ENCODE results near the gene DCLRE1A. TPM values are rescaled to one million over a fixed set of nuclear protein-coding genes. Genes with fewer than 3 reads are reported as not detected.
"Not testable (repeated sequence)": the region's sequence is repeated elsewhere in the genome, so short reads cannot be mapped to it uniquely, and the experiment has no call there.

DCLRE1A gene
- total RNA-seq, 3 donors from 2014 or later: 4.7 to 6.5 (median 5.1) TPM

GRCh38 chr10:113849140-113849803, 4.6 kb downstream of the DCLRE1A start:
- Histone ChIP-seq H3K4me3 (no peak overlapping the region), H3K9me3 (no peaks in the 10 kb centered on the region), H3K4me1 (ENCODE audit: low read depth) (peaks cover 3% of the 10 kb centered on the region), H3K36me3 (ENCODE audit: low read depth) (no peaks in the 10 kb centered on the region)
- TF ChIP-seq CTCF (IDR thresholded peaks at IDR 0.05): no peak
- intact Hi-C loops (cut with DNase I, micrococcal nuclease): no loop called here
- DNase-seq (no peak), ATAC-seq (no peak)

GRCh38 chr10:113846036-113846435, 7.8 kb downstream of the DCLRE1A start:
- no peak for TF ChIP-seq CTCF (IDR thresholded peaks at IDR 0.05)
- ATAC-seq (no peak), DNase-seq (no peak)
- H3K36me3 ChIP-seq (ENCODE audit: low read depth): no peaks in the 10 kb centered on the region
- no peak overlapping the region for H3K4me3 ChIP-seq
- H3K4me1 ChIP-seq (ENCODE audit: low read depth): no peaks in the 10 kb centered on the region
- intact Hi-C loops (cut with DNase I, micrococcal nuclease): no loop called here
- H3K9me3 ChIP-seq: no peaks in the 10 kb centered on the region

GRCh38 chr10:113843972-113844485, 9.9 kb downstream of the DCLRE1A start:
- Histone ChIP-seq H3K4me3 (no peak overlapping the region), H3K36me3 (ENCODE audit: low read depth) (no peaks in the 10 kb centered on the region), H3K9me3 (no peaks in the 10 kb centered on the region), H3K4me1 (ENCODE audit: low read depth) (no peaks in the 10 kb centered on the region)
- DNase-seq: no peak
- no peak for ATAC-seq
- TF ChIP-seq CTCF (IDR thresholded peaks at IDR 0.05): no peak
- intact Hi-C loops (cut with DNase I, micrococcal nuclease): no loop called here

- intact Hi-C loops (cut with DNase I, micrococcal nuclease): no loop called here
- Histone ChIP-seq H3K4me3 (no peak overlapping the region), H3K4me1 (ENCODE audit: low read depth) (no peaks in the 10 kb centered on the region), H3K36me3 (ENCODE audit: low read depth) (no peaks in the 10 kb centered on the region), H3K9me3 (no peaks in the 10 kb centered on the region)
- no peak for TF ChIP-seq CTCF (IDR thresholded peaks at IDR 0.05)
- DNase-seq: no peak
- no peak for ATAC-seq
Measured at GRCh38 chr10:113842171-113842570, 11.7 kb downstream of the DCLRE1A start.

GRCh38 chr10:113828567-113828966, 25.3 kb downstream of the DCLRE1A start:
- H3K36me3 ChIP-seq (ENCODE audit: low read depth); DNase-seq; intact Hi-C loops (cut with DNase I, micrococcal nuclease); H3K4me1 ChIP-seq (ENCODE audit: low read depth); ATAC-seq; H3K4me3 ChIP-seq; H3K9me3 ChIP-seq: not testable (repeated sequence)

GRCh38 chr10:113825791-113826190, 28.1 kb downstream of the DCLRE1A start:
- H3K9me3 ChIP-seq: no peaks in the 10 kb centered on the region
- TF ChIP-seq CTCF (IDR thresholded peaks at IDR 0.05): no peak
- no peaks in the 10 kb centered on the region for H3K36me3 ChIP-seq (ENCODE audit: low read depth)
- DNase-seq (no peak), ATAC-seq (no peak)
- H3K4me3 ChIP-seq: no peak overlapping the region
- intact Hi-C loops (cut with DNase I, micrococcal nuclease): no loop called here
- no peaks in the 10 kb centered on the region for H3K4me1 ChIP-seq (ENCODE audit: low read depth)

Measured in mucosa of descending colon (tissue), 3 donors.